ENCODE measurements around the gene BEAN1.
A peak's percentile ranks its signal among the peaks of the same experiment; 100 is the strongest.

BEAN1 gene

GRCh38 chr16:66475232-66475631 is 48.1 kb downstream of the BEAN1 start:
- no peak for DNase-seq (ENCODE audit: low read depth)
- H3K4me3 ChIP-seq (ENCODE audit: low read length): no peak overlapping the region
- no peak for TF ChIP-seq CTCF (conservative IDR thresholded peaks at IDR 0.05; ENCODE audit: low read length)

GRCh38 chr16:66476328-66477027 is 49.4 kb downstream of the BEAN1 start:
- H3K4me3 ChIP-seq (ENCODE audit: low read length): no peak overlapping the region
- TF ChIP-seq CTCF (conservative IDR thresholded peaks at IDR 0.05; ENCODE audit: low read length): no peak
- DNase-seq (ENCODE audit: low read depth): no peak

- no peak overlapping the region for H3K4me3 ChIP-seq (ENCODE audit: low read length)
- no peak for DNase-seq (ENCODE audit: low read depth)
- TF ChIP-seq CTCF (conservative IDR thresholded peaks at IDR 0.05; ENCODE audit: low read length): no peak
Observed at GRCh38 chr16:66477028-66477515, 50.0 kb downstream of the BEAN1 start.

GRCh38 chr16:66478733-66479511 is 51.8 kb downstream of the BEAN1 start:
- peak; percentile 95 for TF ChIP-seq CTCF (conservative IDR thresholded peaks at IDR 0.05; ENCODE audit: low read length)
- no peak overlapping the region for H3K4me3 ChIP-seq (ENCODE audit: low read length)
- peak; percentile 54 for DNase-seq (ENCODE audit: low read depth)

GRCh38 chr16:66479661-66480264 is 52.7 kb downstream of the BEAN1 start:
- no peak for DNase-seq (ENCODE audit: low read depth)
- no peak for TF ChIP-seq CTCF (conservative IDR thresholded peaks at IDR 0.05; ENCODE audit: low read length)
- no peak overlapping the region for H3K4me3 ChIP-seq (ENCODE audit: low read length)

GRCh38 chr16:66480265-66481080 is 53.4 kb downstream of the BEAN1 start:
- DNase-seq (ENCODE audit: low read depth): no peak
- H3K4me3 ChIP-seq (ENCODE audit: low read length): no peak overlapping the region
- no peak for TF ChIP-seq CTCF (conservative IDR thresholded peaks at IDR 0.05; ENCODE audit: low read length)
